Fibroblast of lung (primary cell): ENCODE measurements around the gene DES.

ENCODE experiments used
- EZH2 ChIP-seq: IDR thresholded peaks from 2 replicates; pipeline ENCODE4 v1.5.1; 2012; ENCODE audit warnings: low read length, control low read depth, mild to moderate bottlenecking; ENCODE audit errors: missing control alignments
- TF ChIP-seq, protein P1 (sequence below), 2 donors: IDR thresholded peaks in 1 of 2; conservative IDR thresholded peaks in 1 of 2; 1 replicate in 1 of 2; 2 replicates in 1 of 2; pipeline ENCODE4 v1.5.1; 2011 to 2012; ENCODE audit warnings: low read length in 2 of 2, control low read depth in 1 of 2, inconsistent platforms in 1 of 2, low read depth in 1 of 2, mild to moderate bottlenecking in 1 of 2

GRCh38 chr2:219457784-219458369 lies 39.7 kb downstream of the DES start:
- TF ChIP-seq, protein P1, sequence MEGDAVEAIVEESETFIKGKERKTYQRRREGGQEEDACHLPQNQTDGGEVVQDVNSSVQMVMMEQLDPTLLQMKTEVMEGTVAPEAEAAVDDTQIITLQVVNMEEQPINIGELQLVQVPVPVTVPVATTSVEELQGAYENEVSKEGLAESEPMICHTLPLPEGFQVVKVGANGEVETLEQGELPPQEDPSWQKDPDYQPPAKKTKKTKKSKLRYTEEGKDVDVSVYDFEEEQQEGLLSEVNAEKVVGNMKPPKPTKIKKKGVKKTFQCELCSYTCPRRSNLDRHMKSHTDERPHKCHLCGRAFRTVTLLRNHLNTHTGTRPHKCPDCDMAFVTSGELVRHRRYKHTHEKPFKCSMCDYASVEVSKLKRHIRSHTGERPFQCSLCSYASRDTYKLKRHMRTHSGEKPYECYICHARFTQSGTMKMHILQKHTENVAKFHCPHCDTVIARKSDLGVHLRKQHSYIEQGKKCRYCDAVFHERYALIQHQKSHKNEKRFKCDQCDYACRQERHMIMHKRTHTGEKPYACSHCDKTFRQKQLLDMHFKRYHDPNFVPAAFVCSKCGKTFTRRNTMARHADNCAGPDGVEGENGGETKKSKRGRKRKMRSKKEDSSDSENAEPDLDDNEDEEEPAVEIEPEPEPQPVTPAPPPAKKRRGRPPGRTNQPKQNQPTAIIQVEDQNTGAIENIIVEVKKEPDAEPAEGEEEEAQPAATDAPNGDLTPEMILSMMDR (conservative IDR thresholded peaks at IDR 0.05 in 1 of 2, IDR thresholded peaks at IDR 0.05 in 1 of 2; ENCODE audit: low read depth in 1 of 2, low read length in 2 of 2), result no peak
- no peak for TF ChIP-seq EZH2
